Measurements from ENCODE around the gene ZBTB39.
"Not testable (repeated sequence)": the region's sequence is repeated elsewhere in the genome, so short reads cannot be mapped to it uniquely, and the experiment has no call there.

ZBTB39 gene, protein sequence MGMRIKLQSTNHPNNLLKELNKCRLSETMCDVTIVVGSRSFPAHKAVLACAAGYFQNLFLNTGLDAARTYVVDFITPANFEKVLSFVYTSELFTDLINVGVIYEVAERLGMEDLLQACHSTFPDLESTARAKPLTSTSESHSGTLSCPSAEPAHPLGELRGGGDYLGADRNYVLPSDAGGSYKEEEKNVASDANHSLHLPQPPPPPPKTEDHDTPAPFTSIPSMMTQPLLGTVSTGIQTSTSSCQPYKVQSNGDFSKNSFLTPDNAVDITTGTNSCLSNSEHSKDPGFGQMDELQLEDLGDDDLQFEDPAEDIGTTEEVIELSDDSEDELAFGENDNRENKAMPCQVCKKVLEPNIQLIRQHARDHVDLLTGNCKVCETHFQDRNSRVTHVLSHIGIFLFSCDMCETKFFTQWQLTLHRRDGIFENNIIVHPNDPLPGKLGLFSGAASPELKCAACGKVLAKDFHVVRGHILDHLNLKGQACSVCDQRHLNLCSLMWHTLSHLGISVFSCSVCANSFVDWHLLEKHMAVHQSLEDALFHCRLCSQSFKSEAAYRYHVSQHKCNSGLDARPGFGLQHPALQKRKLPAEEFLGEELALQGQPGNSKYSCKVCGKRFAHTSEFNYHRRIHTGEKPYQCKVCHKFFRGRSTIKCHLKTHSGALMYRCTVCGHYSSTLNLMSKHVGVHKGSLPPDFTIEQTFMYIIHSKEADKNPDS

DNA sequence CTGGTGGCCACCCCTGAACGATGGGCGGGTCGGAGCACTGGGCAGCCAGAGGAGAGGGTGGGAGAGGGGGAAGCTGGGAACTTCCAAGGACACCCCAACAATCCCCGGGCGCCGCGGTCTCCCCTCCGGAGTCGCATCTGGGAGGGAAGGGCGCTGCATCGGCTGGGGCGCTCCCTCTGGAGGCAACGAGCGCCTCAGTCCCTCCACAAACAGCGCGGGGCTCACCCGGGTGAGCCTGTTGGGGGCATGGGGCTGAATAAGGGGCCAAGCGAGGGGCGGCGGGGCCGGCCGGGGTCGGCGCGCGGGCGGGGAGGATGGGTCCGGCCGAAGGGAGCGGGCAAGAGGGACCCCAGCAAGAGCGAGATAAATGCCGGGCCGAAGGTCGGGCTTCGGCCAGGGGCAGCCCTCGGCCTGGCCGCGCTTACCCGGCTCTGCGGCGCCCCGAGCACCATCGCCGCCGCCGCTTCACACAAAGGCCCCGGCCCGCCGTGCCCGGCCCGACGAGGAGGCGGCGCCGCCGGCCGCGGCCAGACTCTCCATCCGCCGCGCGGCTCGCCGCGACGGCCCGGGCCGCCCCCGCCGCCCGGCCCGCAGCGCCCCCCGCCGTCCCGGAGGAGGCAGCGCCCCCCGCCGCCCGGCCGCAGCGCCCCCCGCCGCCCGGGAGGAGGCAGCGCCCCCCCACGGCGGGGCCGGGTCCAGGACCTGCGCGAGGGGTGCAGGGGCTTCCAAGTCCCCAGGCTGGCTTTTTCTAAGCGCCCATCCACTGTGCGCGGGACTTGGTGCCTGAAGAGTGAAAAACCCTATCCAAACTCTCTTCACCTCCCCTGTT, at the start of gene ZBTB39:
Gene ZBTB39, minus strand, starts transcription at position 567 of the 829 bp plus-strand sequence. CDS start 1,629 bp downstream, outside the sequence.
- DNase-seq (ENCODE audit: low spot score), result peak; percentile 70

DNA sequence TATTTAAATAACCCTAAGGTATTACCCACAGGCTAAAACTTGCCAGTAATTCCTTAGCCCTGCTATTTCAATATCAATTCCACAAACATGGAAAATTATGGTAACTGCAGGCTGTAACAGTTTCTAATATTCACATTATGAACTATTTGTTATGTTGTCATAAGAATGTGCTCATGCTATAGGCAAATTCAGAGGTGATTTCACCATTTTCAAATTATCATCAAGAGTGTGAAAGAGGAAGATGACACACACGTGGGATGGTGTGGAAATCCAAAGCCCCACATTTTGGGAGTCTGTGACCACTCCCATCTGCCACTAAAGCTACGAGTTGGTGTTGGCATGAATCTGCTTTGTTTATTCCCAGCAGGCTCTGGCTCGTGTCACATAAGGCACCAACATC, 49.5 kb upstream of the ZBTB39 start:
- DNase-seq (ENCODE audit: low spot score), result no peak

DNA sequence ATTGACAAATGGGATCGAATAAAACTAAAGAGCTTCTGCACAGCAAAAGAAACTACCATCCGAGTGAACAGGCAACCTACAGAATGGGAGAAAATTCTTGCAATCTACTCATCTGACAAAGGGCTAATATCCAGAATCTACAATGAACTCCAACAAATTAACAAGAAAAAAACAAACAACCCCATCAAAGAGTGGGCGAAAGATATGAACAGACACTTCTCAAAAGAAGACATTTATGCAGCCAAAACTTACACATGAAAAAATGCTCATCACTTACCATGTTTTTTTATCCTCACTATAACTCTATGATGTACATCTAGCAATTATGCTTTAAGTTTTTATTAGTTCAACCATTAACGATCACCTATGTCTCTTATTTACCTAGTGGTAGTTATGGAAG, 47.6 kb upstream of the ZBTB39 start:
- DNase-seq (ENCODE audit: low spot score), result not testable (repeated sequence)

DNA sequence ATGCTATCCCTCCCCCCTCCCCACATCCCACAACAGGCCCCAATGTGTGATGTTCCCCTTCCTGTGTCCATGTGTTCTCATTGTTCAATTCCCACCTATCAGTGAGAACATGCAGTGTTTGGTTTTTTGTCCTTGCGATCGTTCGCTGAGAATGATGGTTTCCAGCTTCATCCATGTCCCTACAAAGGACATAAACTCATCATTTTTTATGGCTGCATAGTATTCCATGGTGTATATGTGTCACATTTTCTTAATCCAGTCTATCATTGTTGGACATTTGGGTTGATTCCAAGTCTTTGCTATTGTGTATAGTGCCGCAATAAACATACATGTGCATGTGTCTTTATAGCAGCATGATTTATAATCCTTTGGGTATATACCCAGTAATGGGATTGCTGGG, 46.8 kb upstream of the ZBTB39 start:
- not testable (repeated sequence) for DNase-seq (ENCODE audit: low spot score)

DNA sequence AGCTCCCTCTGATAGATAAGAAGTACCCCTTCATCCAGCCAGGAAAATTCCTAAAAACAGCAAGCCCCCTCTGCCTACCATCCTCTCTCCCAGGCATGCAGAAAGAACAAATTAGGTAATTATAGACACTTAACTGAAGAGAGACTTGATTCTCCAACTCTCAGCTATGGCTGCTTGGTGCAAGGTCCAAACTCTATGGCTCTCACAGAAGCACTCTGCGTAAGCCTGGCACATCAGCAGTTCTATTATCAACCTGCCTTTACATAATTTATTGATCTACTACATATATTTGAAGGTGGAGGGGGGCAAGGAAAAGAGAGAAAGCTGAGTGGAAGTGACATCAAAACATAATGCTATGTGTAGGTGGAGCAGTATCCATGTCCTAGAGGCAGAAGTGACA, 44.7 kb upstream of the ZBTB39 start:
- no peak for DNase-seq (ENCODE audit: low spot score)

DNA sequence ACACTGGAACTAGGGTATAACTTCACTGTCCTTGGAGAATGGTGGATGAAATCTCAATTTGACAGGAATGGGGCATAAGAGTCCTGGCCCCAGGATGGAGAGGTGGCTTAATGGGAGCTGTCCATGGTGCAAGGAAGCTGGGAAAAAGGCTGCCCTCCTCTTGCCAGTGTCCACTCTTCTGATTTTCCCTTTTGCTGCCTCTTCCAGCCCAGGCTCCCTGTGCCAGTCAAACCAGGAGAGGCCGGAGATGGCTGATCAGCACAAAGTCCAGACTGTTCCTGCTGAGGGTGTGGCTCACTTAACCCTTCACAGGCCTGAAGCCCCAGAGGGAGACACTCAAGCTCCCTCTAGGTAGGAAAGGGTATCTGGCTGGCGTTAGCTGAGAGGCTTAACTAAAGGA, 43.5 kb upstream of the ZBTB39 start, which contains the start of gene MYO1A:
Gene MYO1A, minus strand, starts transcription at position 240 of the 400 bp plus-strand sequence. CDS start 1,806 bp downstream, outside the sequence.
- no peak for DNase-seq (ENCODE audit: low spot score)

DNA sequence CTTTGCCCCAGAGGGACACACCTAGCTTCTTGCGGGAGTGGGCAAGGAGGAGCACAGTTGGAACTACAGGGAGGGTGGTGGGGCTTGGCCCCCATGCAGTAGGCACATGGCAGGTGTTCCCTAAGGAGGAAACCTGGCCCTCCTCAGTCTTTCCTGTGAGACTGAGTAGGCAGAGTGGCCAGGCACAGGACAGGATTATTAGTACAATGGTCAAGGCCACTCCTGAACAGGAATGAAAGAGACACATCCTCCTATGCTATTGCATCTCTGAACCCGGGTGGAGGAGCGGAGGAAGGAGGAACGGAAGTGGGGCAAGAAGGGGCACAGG, 42.7 kb upstream of the ZBTB39 start:
- no peak for DNase-seq (ENCODE audit: low spot score)

DNA sequence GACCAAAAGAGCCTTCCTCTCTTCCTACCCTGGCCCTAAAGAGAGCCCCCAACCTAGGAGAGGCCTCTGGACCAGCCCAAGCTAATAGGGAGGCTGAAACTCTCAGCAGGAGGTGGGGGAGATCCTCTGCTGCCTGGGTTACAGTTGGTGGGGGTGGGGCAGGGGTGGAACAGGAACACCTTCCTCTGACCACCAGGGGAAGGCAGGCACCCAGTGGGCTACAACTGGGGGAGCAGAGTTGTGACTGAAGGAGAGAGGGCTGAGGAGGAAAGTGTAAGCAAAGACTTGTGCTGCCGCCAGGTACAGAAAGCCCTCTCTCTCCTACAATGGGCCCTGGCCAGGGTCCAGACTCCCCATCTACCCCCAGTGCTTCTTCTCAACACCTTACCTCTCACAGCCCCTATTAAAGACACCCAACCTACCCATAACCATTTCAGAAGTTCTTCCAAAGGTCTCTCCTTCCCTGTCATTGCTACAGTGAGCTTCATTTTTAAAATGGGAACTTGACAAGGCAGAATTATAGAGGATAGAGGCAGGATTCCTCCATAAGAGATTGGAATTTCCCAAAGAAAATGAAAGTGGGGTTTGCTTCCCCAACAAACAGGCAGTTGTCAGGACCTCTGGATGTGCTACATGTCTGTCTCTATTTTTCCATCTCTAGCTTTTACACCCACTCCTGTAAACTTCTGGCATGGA, 42.2 kb upstream of the ZBTB39 start:
- DNase-seq (ENCODE audit: low spot score), result no peak

DNA sequence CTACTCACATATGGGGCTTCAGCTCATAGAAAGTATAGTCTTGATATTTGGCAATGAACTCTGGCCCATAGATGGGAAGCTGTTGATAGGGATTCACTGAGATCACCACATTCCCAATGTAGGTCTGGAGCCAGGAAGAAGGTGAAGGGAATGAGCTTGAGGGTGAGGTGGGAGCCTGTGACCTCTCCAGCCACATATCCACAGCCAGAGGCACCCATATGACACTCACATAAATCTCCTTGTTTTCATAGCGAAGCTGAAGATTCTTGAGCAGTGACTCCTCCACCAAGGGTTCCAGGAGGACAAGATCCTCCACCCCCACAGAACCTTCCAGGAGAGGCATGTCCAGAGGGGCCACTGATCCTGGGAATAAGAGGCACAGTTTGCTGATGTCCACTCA, 41.6 kb upstream of the ZBTB39 start:
- no peak for DNase-seq (ENCODE audit: low spot score)

DNA sequence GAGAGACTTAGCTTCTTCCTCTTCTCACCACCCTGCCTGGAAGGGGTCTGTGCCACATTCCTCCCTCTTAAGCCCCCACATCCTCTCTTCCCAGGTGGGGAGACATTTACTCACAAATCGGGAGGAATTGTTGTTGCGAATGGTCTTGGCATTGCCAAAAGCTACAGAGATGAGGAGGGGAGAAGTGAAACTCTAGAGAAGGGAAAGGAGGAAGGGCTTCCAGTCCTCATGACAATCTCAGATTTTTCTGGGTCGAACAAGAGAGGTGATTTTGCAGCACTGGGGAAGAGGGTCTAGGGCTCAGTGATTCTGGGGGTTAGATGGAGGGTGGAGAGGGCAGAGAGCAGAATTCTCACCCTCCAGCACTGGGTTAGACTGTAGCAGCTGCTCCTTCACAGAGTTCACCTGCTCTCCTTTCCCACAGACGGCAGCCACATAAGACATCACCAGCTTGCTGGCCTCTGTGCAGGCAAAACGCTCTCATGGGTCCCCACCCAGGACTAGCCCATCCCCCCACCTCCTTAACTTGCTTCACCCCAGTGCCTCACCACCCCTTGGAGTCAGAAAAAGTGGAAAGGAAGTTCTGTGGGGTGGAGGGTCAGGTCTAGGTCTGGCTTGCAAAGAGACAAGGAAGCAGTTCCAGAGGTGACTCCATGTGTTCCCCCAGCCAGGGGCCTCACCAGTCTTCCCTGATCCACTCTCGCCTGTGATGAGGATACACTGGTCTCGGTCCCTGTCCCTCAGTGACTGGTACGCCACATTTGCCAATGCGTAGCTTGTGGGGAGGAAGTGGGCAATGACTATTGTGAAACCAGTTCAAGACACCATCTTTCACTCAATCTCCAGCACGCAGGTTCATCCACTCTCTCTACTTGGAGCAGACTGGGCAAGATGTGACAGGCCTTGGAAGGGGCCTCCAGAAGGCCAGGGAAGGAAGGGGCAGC, 40.9 kb upstream of the ZBTB39 start:
- DNase-seq (ENCODE audit: low spot score), result no peak

DNA sequence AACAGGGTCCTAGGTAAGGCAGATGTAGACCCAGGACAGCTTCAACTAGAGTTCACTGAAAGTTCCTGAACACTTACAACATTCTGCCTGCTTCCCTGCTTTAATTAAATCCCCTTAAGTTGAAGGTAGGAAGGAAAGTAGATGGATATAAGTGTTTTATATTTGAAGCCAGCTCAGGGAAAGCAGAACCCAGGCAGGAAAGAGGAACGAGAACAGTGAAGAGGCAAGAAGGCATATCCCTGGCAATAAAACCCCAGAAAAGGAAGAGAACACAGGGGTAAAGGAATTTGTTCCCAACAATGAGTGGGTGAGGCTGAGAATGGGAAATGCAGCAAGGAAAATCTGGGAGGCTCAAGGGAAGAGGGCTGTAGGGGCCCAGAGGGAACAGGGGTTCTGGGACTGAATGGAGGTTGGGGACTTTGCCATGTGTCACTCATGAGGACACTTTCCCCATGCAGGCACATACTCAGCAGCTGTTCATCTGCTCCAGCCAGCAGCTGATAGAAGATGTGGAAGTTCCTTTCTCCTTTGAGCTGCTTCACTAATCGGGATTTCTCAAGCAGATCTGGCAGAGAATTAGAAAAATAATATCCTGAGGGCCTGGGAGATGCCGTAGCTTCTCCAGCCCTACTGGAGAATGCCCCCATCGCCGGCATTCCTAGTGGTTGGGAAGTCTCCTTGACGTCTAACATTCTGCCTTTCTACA, 39.9 kb upstream of the ZBTB39 start:
- DNase-seq (ENCODE audit: low spot score), result no peak

DNA sequence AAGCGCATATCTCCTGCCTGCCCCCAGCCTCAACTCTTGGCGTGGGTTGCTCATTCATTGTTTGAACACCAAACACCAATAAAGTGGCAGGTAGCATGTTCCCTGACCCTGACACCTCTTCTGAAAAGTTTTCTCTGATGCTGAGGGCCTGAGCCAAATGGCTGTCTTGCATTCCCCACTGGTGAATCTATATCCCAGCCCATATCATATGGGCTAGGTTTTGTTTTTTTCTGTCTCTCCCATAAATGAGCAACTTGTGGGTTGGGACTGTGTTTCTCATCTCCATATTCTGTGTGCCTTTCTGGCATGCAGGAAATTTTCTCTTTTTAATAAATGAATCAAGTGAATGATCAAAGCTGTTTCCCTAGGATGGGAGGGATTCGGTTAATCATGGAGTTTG, 38.5 kb upstream of the ZBTB39 start:
- no peak for DNase-seq (ENCODE audit: low spot score)

DNA sequence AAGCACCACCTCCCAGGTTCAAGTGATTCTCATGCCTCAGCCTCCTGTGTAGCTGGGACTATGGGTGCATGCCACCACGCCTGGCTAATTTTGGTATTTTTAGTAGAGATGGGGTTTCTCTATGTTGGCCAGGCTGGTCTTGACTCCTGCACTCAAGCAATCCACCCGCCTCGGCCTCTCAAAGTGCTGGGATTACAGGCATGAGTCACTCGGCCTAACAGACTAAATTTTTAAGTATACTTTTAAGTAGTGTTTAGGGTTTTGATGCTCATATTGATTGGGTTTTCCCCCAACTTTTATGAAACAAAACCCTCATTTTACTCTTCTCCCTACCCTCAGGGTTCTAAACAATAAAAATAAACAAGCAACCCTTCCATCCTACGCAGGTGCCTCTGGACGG, 38.1 kb upstream of the ZBTB39 start:
- DNase-seq (ENCODE audit: low spot score), result no peak

DNA sequence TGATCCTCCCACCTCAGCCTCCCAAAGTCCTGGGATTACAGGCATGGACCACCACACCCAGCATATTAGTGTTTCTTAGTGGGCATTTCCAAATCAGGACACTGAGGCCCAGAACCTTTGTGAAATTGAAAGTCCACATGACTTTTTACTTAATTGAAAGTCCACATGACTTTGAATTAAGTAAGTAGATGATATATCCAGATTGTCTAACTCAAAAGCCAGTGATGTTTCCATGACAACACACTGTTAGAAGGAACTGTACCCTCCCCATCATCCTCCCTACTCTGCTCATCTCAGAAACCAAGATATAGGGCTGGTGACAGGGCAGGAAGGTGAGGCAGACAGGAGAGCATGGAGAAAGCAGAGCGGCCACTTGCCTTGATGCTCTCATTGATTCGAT, 36.3 kb upstream of the ZBTB39 start:
- DNase-seq (ENCODE audit: low spot score), result no peak

DNA sequence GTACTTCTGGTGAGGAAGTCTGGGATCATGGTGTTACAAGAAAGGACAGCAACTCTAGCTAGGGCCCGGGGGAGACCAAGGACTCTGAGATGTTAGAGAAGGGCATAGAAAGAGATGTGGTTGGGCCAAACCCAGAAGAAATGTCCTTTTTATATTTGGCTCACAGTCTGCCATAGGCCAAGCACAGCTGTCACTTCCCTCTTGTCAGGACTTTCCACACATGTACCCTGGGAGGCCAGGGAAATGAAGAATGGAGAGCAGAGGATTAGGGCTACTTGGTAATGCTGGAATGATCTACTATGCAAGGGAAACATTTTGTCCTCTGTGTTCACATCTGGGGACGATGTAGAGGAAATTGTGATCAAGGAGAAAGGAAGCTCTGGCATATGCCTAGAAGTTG, 34.4 kb upstream of the ZBTB39 start:
- no peak for DNase-seq (ENCODE audit: low spot score)

DNA sequence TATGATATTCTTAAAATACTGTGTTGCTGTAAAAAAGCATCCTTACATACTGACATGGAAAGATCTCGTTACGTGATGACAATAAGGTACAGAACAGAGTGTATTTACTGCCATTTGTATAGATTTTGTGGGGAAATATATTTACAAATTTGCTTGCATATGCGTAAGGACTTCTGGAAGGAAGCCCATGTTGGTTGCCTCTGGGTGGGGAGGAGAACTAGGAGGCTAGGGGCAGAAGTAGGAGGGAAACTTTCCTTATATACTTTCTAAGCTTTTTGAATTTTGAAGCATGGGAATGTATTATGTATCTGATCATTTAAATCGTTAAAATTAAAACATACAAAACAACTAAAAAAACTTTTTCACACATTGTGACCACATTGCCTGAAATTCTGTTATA, 33.9 kb upstream of the ZBTB39 start:
- DNase-seq (ENCODE audit: low spot score), result no peak

DNA sequence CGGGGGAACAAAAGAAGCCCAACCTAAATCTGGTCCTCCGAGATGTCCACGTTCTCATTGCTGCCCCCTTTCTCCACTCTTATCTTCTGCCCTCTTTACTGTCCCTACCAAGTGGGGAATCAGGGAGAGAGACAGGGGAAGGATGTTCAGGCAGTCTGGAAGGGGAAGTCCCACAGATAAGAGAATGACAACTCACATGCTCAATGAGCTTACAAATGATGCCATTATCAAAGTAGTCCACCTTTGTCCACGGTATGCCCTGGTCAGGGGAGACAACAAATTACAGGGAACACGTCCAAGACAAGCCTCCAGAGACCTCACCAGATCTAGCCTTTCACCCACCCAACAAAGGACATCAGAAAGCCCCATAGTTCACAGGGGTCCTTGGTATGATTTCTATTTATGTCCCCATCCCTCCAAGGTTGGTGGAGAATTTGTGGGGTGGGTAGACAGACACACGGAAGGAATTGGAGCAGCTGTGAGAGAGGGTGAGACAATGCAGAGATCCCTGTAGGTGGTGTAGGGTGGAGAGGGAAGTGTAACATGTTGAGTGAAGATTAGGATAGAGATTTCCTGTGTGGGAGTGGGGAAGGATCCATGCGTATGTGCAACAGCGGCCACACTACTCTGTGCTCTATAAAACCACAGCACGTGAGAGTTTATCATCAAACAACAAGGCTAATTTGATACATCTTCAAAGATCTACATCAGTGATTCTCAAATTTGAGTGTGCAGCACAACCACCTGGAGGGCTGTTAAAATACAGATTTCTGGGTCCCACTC, 32.9 kb upstream of the ZBTB39 start:
- DNase-seq (ENCODE audit: low spot score), result peak; percentile 25

DNA sequence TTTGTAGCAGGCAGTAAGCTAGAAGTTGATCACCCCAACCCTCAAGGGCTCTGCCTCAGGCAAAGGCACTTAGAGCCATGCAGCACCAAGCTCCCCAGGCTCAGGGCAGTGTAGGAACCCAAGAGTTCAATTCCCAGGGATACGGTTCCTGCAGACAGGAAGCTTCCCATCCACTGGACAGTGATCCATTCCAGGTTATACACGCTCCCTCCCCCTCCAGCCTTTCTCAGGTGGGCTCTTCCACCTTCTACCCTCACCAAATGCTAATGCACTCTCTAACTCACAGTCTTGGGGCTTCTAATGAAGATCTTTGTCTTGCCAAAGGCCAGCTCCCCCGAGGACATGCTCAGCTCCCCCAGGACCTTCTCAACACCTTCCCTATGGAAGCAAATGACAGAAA, 30.9 kb upstream of the ZBTB39 start:
- DNase-seq (ENCODE audit: low spot score), result no peak

DNA sequence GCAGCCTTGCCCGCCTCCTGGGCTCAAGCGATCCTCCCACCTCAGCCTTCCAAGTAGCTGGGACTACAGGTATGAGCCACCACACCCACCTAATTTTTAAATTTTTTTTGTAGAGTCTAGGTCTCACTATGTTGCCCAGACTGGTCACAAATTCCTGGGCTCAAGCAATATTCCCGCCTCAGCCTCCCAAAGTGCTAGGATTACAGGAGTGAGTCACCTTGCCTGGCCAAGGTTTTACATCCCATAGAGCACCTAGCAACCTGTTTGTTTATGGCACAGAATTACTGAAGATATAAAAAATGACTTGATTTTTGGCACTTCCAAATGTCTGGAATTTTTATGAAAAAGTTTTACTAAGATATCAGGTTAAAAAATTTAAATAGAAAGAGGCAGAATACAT, 27.1 kb upstream of the ZBTB39 start:
- DNase-seq (ENCODE audit: low spot score), result no peak

All from hematopoietic multipotent progenitor cell treated with erythropoietin and hydrocortisone succinate and interleukin-3 and kit ligand, for 17 days (in vitro differentiated cells).